ENCODE data around the gene MREG.

The MREG gene

GRCh38 chr2:216041438-216041837, 28.1 kb upstream of the MREG start:
- no peaks in the 10 kb centered on the region for H3K36me3 ChIP-seq (replicated peaks)
- in situ Hi-C loops (cut with HindIII; ENCODE audit: low pct_ligation_motif_present, low sequenced_read_pairs): no loop called here
- no peak overlapping the region for H3K4me3 ChIP-seq (ENCODE audit: low read depth, low read length)
- DNase-seq: no peak
- no peaks in the 10 kb centered on the region for H3K27me3 ChIP-seq (replicated peaks)
- no peak for TF ChIP-seq CTCF (IDR thresholded peaks at IDR 0.05; ENCODE audit: low read depth, low read length, missing control alignments)
- H3K27ac ChIP-seq: no peak overlapping the region

- no peaks in the 10 kb centered on the region for H3K36me3 ChIP-seq (replicated peaks)
- in situ Hi-C loops (cut with HindIII; ENCODE audit: low pct_ligation_motif_present, low sequenced_read_pairs): no loop called here
- H3K27me3 ChIP-seq (replicated peaks): no peaks in the 10 kb centered on the region
- DNase-seq: no peak
- H3K27ac ChIP-seq: no peak overlapping the region
- no peak for TF ChIP-seq CTCF (IDR thresholded peaks at IDR 0.05; ENCODE audit: low read depth, low read length, missing control alignments)
- H3K4me3 ChIP-seq (ENCODE audit: low read depth, low read length): no peak overlapping the region
Measured at GRCh38 chr2:216039918-216040317, 26.6 kb upstream of the MREG start.

- H3K36me3 ChIP-seq (replicated peaks): no peaks in the 10 kb centered on the region
- no peak overlapping the region for H3K27ac ChIP-seq
- peak; percentile 93 for TF ChIP-seq CTCF (IDR thresholded peaks at IDR 0.05; ENCODE audit: low read depth, low read length, missing control alignments)
- DNase-seq: peak; percentile 78
- H3K4me3 ChIP-seq (ENCODE audit: low read depth, low read length): no peak overlapping the region
- H3K27me3 ChIP-seq (replicated peaks): no peaks in the 10 kb centered on the region
- in situ Hi-C loops (cut with HindIII; ENCODE audit: low pct_ligation_motif_present, low sequenced_read_pairs): no loop called here
Measured at GRCh38 chr2:216034065-216034464, 20.7 kb upstream of the MREG start.

GRCh38 chr2:216033403-216033802, 20.1 kb upstream of the MREG start:
- H3K27me3 ChIP-seq (replicated peaks): no peaks in the 10 kb centered on the region
- in situ Hi-C loops (cut with HindIII; ENCODE audit: low pct_ligation_motif_present, low sequenced_read_pairs): no loop called here
- no peak overlapping the region for H3K27ac ChIP-seq
- no peak overlapping the region for H3K4me3 ChIP-seq (ENCODE audit: low read depth, low read length)
- DNase-seq: no peak
- no peak for TF ChIP-seq CTCF (IDR thresholded peaks at IDR 0.05; ENCODE audit: low read depth, low read length, missing control alignments)
- no peaks in the 10 kb centered on the region for H3K36me3 ChIP-seq (replicated peaks)

GRCh38 chr2:216031960-216032689, 18.8 kb upstream of the MREG start:
- Histone ChIP-seq H3K27ac (no peak overlapping the region), H3K36me3 (replicated peaks) (no peaks in the 10 kb centered on the region), H3K4me3 (ENCODE audit: low read depth, low read length) (no peak overlapping the region), H3K27me3 (replicated peaks) (no peaks in the 10 kb centered on the region)
- in situ Hi-C loops (cut with HindIII; ENCODE audit: low pct_ligation_motif_present, low sequenced_read_pairs): no loop called here
- DNase-seq: no peak
- no peak for TF ChIP-seq CTCF (IDR thresholded peaks at IDR 0.05; ENCODE audit: low read depth, low read length, missing control alignments)

GRCh38 chr2:216030216-216030615, 16.9 kb upstream of the MREG start:
- H3K27me3 ChIP-seq (replicated peaks): no peaks in the 10 kb centered on the region
- no peak for TF ChIP-seq CTCF (IDR thresholded peaks at IDR 0.05; ENCODE audit: low read depth, low read length, missing control alignments)
- no peak overlapping the region for H3K27ac ChIP-seq
- no peak for DNase-seq
- H3K36me3 ChIP-seq (replicated peaks): no peaks in the 10 kb centered on the region
- in situ Hi-C loops (cut with HindIII; ENCODE audit: low pct_ligation_motif_present, low sequenced_read_pairs): no loop called here
- no peak overlapping the region for H3K4me3 ChIP-seq (ENCODE audit: low read depth, low read length)
